Stimulated activated memory B cell treated with anti-CD40 and anti-IgM and Interleukin-4, amounts not matched to agents 10 μg/mL and 1 μg/mL and 100 μg/mL, for 72 hours (primary cell): ENCODE measurements around the gene ITGAX.
"Not testable (repeated sequence)": the region's sequence is repeated elsewhere in the genome, so short reads cannot be mapped to it uniquely, and the experiment has no call there.

ENCODE experiments used
- ATAC-seq: fragments of 150-1000 bp; cut with Tn5 transposase; 2 replicates; pipeline ENCODE4 v1.10.0; 2021
- H3K27ac Mint-ChIP-seq: one replicate; pipeline ENCODE4 v1.8.0; 2022; ENCODE audit warnings: mild to moderate bottlenecking, mixed read lengths
- H3K27me3 Mint-ChIP-seq: one replicate; pipeline ENCODE4 v1.8.0; 2022; ENCODE audit warnings: mixed read lengths
- H3K36me3 Mint-ChIP-seq: one replicate; pipeline ENCODE4 v1.8.0; 2022; ENCODE audit warnings: mixed read lengths
- H3K4me1 Mint-ChIP-seq: one replicate; pipeline ENCODE4 v1.8.0; 2022; ENCODE audit warnings: mixed read lengths
- H3K4me3 Mint-ChIP-seq: one replicate; pipeline ENCODE4 v1.8.0; 2022; ENCODE audit warnings: mild to moderate bottlenecking, moderate library complexity, mixed read lengths
- H3K9me3 Mint-ChIP-seq: one replicate; pipeline ENCODE4 v1.8.0; 2022; ENCODE audit warnings: mixed read lengths

The ITGAX gene

GRCh38 chr16:31354394-31355291, at the start of gene ITGAX:
ITGAX (plus strand) TSS chr16:31355176; CDS start chr16:31355255, 79 bp downstream.
- Mint-ChIP-seq H3K4me3 (peak within 1 kb of the TSS; percentile 80), H3K36me3 (peaks cover 6% of the 10 kb centered on the region), H3K27me3 (no peaks in the 10 kb centered on the region), H3K27ac (peak within 1 kb of the TSS; percentile 90), H3K9me3 (no peaks in the 10 kb centered on the region), H3K4me1 (peaks cover 78% of the 10 kb centered on the region)
- peak; percentile 84 for ATAC-seq

- Mint-ChIP-seq H3K4me3 (no peak overlapping the region), H3K36me3 (peaks cover 29% of the 10 kb centered on the region), H3K27me3 (no peaks in the 10 kb centered on the region), H3K9me3 (no peaks in the 10 kb centered on the region), H3K4me1 (peaks cover 36% of the 10 kb centered on the region), H3K27ac (no peak overlapping the region)
- ATAC-seq = no peak
Measured at GRCh38 chr16:31305219-31305618, 49.8 kb upstream of the ITGAX start.

- not testable (repeated sequence) for ATAC-seq, H3K9me3 Mint-ChIP-seq, H3K4me3 Mint-ChIP-seq, H3K27me3 Mint-ChIP-seq, H3K27ac Mint-ChIP-seq
- peaks cover 32% of the 10 kb centered on the region for H3K36me3 Mint-ChIP-seq
- peaks cover 23% of the 10 kb centered on the region for H3K4me1 Mint-ChIP-seq
Measured at GRCh38 chr16:31308381-31308780, 46.6 kb upstream of the ITGAX start.

DNA sequence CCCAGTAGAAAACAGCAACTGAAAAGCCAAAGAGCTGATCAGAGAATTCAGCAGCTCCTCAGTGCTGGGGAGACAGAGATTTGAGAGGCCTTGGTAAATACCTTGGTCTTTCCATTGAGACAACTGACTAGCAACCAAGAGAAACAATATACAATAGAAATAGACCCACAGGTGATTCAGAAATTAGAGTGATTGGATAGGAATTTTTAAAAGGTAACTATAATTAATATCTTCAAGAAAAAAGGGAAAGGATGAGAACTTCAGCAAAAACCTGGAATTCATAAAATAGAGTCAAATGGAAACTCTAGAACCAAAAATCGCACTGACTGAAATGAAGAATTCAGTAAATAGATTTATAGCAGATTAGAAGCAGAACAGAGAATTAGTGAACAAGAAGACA, 32.5 kb upstream of the ITGAX start:
- Mint-ChIP-seq H3K27ac (no peak overlapping the region), H3K4me1 (no peaks in the 10 kb centered on the region), H3K4me3 (no peak overlapping the region), H3K36me3 (peaks cover 65% of the 10 kb centered on the region), H3K27me3 (no peaks in the 10 kb centered on the region), H3K9me3 (peaks cover 8% of the 10 kb centered on the region)
- no peak for ATAC-seq

DNA sequence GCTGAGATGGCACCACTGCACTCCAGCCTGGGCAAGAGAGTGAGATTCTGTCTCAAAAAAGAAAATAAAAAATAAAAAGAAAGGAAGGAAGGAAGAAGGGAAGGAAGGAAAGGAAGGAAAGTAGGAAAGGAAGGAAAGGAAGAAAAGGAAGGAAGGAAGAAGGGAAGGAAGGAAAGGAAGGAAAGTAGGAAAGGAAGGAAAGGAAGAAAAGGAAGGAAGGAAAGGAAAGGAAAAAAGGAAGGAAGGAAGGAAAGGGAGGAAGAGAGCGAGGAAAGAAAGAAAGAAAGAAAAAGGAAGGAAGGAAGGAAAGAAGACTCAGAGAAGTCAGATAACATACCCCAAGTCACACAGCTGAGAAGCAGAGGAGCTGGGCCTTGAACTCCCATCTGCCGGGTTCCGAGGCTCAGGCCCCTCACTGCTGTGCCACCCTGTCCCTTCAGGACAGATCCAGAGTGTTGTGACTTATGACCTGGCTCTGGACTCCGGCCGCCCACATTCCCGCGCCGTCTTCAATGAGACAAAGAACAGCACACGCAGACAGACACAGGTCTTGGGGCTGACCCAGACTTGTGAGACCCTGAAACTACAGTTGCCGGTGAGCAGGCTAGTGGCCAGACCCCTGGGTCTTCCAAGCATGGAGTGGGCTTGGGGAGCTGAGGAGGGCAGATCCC, 30.9 kb upstream of the ITGAX start:
- no peak for ATAC-seq

DNA sequence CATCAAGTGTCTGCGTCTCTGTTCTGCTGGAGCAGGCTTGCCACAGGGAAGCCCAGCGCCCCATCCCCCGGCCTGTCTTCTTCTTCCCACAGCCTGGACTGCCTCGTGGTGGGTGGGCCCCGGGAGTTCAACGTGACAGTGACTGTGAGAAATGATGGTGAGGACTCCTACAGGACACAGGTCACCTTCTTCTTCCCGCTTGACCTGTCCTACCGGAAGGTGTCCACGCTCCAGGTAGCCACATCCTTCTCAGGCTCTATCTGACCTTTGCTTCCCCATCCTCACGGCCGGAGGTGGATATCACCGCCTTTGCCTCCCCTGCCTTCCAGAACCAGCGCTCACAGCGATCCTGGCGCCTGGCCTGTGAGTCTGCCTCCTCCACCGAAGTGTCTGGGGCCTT, 29.8 kb upstream of the ITGAX start:
- no peak overlapping the region for H3K4me3 Mint-ChIP-seq
- H3K27me3 Mint-ChIP-seq = no peaks in the 10 kb centered on the region
- H3K36me3 Mint-ChIP-seq = peaks cover 56% of the 10 kb centered on the region
- H3K4me1 Mint-ChIP-seq = no peaks in the 10 kb centered on the region
- no peak overlapping the region for H3K27ac Mint-ChIP-seq
- peaks cover 5% of the 10 kb centered on the region for H3K9me3 Mint-ChIP-seq
- no peak for ATAC-seq

More for the DNA sequence above, 30.9 kb upstream of the ITGAX start:
- Mint-ChIP-seq H3K4me3 (no peak overlapping the region), H3K36me3 (peaks cover 56% of the 10 kb centered on the region), H3K27ac (no peak overlapping the region), H3K4me1 (no peaks in the 10 kb centered on the region), H3K9me3 (peaks cover 5% of the 10 kb centered on the region), H3K27me3 (no peaks in the 10 kb centered on the region)

DNA sequence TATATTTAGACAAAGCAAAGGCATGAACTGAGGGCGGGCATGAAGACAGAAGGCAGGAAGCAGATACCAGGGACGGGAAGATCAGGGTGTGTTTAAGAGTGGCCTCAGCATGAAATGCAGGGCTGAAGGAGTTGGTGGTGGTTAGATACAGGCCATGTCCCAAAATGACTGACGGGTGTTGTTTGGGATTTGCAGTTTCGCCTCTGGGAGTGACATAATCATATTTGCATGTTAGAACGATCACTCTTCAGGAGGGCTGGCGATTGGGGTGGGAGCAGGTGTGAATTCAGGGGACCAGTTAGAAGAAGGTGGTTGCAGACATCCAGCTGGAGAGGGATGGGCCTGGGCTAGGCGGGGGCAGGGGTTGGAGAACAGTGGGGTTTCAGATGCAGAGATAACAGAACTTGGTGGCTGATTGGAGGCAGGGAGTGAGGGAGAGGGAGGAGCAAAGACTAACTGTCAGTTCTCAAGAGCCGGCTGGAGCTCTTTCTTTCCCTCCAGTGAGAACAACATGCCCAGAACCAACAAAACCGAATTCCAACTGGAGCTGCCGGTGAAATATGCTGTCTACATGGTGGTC, 27.2 kb upstream of the ITGAX start:
- Mint-ChIP-seq H3K4me3 (no peak overlapping the region), H3K9me3 (peaks cover 3% of the 10 kb centered on the region), H3K27me3 (no peaks in the 10 kb centered on the region), H3K27ac (no peak overlapping the region), H3K36me3 (peaks cover 39% of the 10 kb centered on the region), H3K4me1 (peaks cover 15% of the 10 kb centered on the region)
- ATAC-seq = no peak

- Mint-ChIP-seq H3K36me3 (peaks cover 34% of the 10 kb centered on the region), H3K4me1 (peaks cover 17% of the 10 kb centered on the region), H3K27ac (no peak overlapping the region), H3K4me3 (no peak overlapping the region), H3K27me3 (no peaks in the 10 kb centered on the region), H3K9me3 (no peaks in the 10 kb centered on the region)
- no peak for ATAC-seq
Measured at GRCh38 chr16:31328322-31329052, 26.5 kb upstream of the ITGAX start.

GRCh38 chr16:31329671-31330552, 25.1 kb upstream of the ITGAX start:
- H3K4me1 Mint-ChIP-seq = peaks cover 31% of the 10 kb centered on the region
- H3K36me3 Mint-ChIP-seq = peaks cover 27% of the 10 kb centered on the region
- peak overlapping the region; percentile 71 for H3K27ac Mint-ChIP-seq
- H3K9me3 Mint-ChIP-seq = no peaks in the 10 kb centered on the region
- peak overlapping the region; percentile 78 for H3K4me3 Mint-ChIP-seq
- no peaks in the 10 kb centered on the region for H3K27me3 Mint-ChIP-seq
- no peak for ATAC-seq

- peak overlapping the region; percentile 78 for H3K4me3 Mint-ChIP-seq
- peaks cover 21% of the 10 kb centered on the region for H3K36me3 Mint-ChIP-seq
- H3K27ac Mint-ChIP-seq = peak overlapping the region; percentile 71
- H3K27me3 Mint-ChIP-seq = no peaks in the 10 kb centered on the region
- ATAC-seq = no peak
- peaks cover 31% of the 10 kb centered on the region for H3K4me1 Mint-ChIP-seq
- H3K9me3 Mint-ChIP-seq = no peaks in the 10 kb centered on the region
Measured at GRCh38 chr16:31330553-31330890, 24.5 kb upstream of the ITGAX start.

DNA sequence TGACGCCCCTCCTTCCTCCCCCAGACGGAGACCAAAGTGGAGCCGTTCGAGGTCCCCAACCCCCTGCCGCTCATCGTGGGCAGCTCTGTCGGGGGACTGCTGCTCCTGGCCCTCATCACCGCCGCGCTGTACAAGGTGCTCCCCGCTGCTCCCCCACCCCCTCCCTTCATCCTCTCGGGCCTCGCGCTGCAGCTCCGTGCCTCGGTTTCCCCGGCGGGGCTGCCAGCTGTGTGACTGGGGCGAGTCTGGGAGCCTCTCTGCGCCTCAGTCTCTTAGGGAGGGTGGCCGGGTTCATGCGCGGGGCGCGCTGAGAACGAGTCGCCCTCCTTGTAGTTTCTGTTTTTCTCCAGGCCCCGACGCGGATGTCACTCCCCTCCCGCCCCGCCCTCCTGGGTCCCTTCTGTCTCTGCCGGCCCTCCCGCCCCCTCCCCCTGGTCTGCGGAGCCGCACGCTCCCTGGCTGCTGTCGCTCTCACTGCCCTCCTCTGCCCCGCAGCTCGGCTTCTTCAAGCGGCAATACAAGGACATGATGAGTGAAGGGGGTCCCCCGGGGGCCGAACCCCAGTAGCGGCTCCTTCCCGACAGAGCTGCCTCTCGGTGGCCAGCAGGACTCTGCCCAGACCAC, 23.7 kb upstream of the ITGAX start:
- H3K4me1 Mint-ChIP-seq = peaks cover 31% of the 10 kb centered on the region
- no peaks in the 10 kb centered on the region for H3K9me3 Mint-ChIP-seq
- peak; percentile 63 for ATAC-seq
- no peaks in the 10 kb centered on the region for H3K27me3 Mint-ChIP-seq
- peak overlapping the region; percentile 71 for H3K27ac Mint-ChIP-seq
- H3K36me3 Mint-ChIP-seq = peaks cover 17% of the 10 kb centered on the region
- H3K4me3 Mint-ChIP-seq = peak overlapping the region; percentile 78

DNA sequence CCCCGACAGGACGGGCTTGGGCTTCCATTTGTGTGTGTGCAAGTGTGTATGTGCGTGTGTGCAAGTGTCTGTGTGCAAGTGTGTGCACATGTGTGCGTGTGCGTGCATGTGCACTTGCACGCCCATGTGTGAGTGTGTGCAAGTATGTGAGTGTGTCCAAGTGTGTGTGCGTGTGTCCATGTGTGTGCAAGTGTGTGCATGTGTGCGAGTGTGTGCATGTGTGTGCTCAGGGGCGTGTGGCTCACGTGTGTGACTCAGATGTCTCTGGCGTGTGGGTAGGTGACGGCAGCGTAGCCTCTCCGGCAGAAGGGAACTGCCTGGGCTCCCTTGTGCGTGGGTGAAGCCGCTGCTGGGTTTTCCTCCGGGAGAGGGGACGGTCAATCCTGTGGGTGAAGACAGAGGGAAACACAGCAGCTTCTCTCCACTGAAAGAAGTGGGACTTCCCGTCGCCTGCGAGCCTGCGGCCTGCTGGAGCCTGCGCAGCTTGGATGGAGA, 23.1 kb upstream of the ITGAX start:
- Mint-ChIP-seq H3K4me1 (peaks cover 31% of the 10 kb centered on the region), H3K9me3 (no peaks in the 10 kb centered on the region), H3K27ac (peak overlapping the region; percentile 71), H3K4me3 (peak overlapping the region; percentile 78), H3K27me3 (no peaks in the 10 kb centered on the region), H3K36me3 (peaks cover 14% of the 10 kb centered on the region)
- no peak for ATAC-seq

- H3K4me1 Mint-ChIP-seq = peaks cover 31% of the 10 kb centered on the region
Measured at GRCh38 chr16:31332544-31332943, 22.4 kb upstream of the ITGAX start.

More at GRCh38 chr16:31332544-31332943, 22.4 kb upstream of the ITGAX start:
- H3K4me3 Mint-ChIP-seq = no peak overlapping the region
- H3K27ac Mint-ChIP-seq = no peak overlapping the region
- H3K27me3 Mint-ChIP-seq = no peaks in the 10 kb centered on the region
- no peak for ATAC-seq
- no peaks in the 10 kb centered on the region for H3K9me3 Mint-ChIP-seq
- H3K36me3 Mint-ChIP-seq = peaks cover 12% of the 10 kb centered on the region
